Astrocyte (in vitro differentiated cells and primary cell): Measurements from ENCODE around the gene CDC42BPA. TPM values are rescaled to one million over a fixed set of nuclear protein-coding genes. Genes with fewer than 3 reads are reported as not detected.

Experiments used
- DNase-seq: peaks from one replicate; pipeline ENCODE4 v3.0.0-alpha.2; 2010; ENCODE audit warnings: low read depth
- FAIRE-seq: peaks from 2 replicates; lab custom pipeline; 2011; peaks lifted over from hg19 to GRCh38; lab: Jason Lieb, UNC
- H2AFZ ChIP-seq: 2 replicates; pipeline ENCODE4 v1.6.0; 2012; ENCODE audit warnings: low read depth, low read length, inconsistent platforms
- H3K27ac ChIP-seq: 2 replicates; pipeline ENCODE4 v1.5.1; 2011; ENCODE audit warnings: low read depth, low read length, inconsistent platforms
- H3K27me3 ChIP-seq: 2 replicates; pipeline ENCODE4 v1.6.0; 2011; ENCODE audit warnings: low read length, inconsistent platforms; ENCODE audit not compliant: insufficient read depth
- H3K36me3 ChIP-seq: 2 replicates; pipeline ENCODE4 v1.5.1; 2011; ENCODE audit warnings: low read length, inconsistent platforms; ENCODE audit not compliant: insufficient read depth
- H3K4me1 ChIP-seq: 2 replicates; pipeline ENCODE4 v1.5.1; 2011; ENCODE audit warnings: low read length, inconsistent platforms; ENCODE audit not compliant: insufficient read depth
- H3K4me2 ChIP-seq: 2 replicates; pipeline ENCODE4 v1.6.0; 2012; ENCODE audit warnings: low read length, inconsistent platforms
- H3K4me3 ChIP-seq: 2 replicates; pipeline ENCODE4 v1.5.1; 2011; ENCODE audit warnings: low read depth, mild to moderate bottlenecking, low read length, inconsistent platforms; ENCODE audit not compliant: insufficient read depth
- H3K79me2 ChIP-seq: 2 replicates; pipeline ENCODE4 v1.6.0; 2012; ENCODE audit warnings: mild to moderate bottlenecking, low read length, inconsistent platforms; ENCODE audit not compliant: insufficient read depth
- H3K9ac ChIP-seq: 2 replicates; pipeline ENCODE4 v1.6.0; 2012; ENCODE audit warnings: mild to moderate bottlenecking, low read length, inconsistent platforms
- H3K9me3 ChIP-seq: 2 replicates; pipeline ENCODE4 v1.5.1; 2012; ENCODE audit warnings: low read depth, mild to moderate bottlenecking, low read length, inconsistent platforms; ENCODE audit not compliant: insufficient read depth
- H4K20me1 ChIP-seq: 2 replicates; pipeline ENCODE4 v1.6.0; 2012; ENCODE audit warnings: low read length, inconsistent platforms; ENCODE audit not compliant: insufficient read depth
- H3K27ac Mint-ChIP-seq: one replicate; pipeline ENCODE4 v1.8.0; 2021; ENCODE audit warnings: mild to moderate bottlenecking, mixed read lengths; ENCODE audit not compliant: unreplicated experiment
- H3K27me3 Mint-ChIP-seq: one replicate; pipeline ENCODE4 v1.8.0; 2021; ENCODE audit warnings: low read depth, mixed read lengths; ENCODE audit not compliant: unreplicated experiment
- H3K36me3 Mint-ChIP-seq: one replicate; pipeline ENCODE4 v1.8.0; 2021; ENCODE audit warnings: low read depth, mixed read lengths; ENCODE audit not compliant: unreplicated experiment
- H3K4me1 Mint-ChIP-seq: one replicate; pipeline ENCODE4 v1.8.0; 2021; ENCODE audit warnings: low read depth, mixed read lengths; ENCODE audit not compliant: unreplicated experiment
- H3K4me3 Mint-ChIP-seq: one replicate; pipeline ENCODE4 v1.8.0; 2021; ENCODE audit warnings: mild to moderate bottlenecking, moderate library complexity, mixed read lengths; ENCODE audit not compliant: unreplicated experiment
- H3K9me3 Mint-ChIP-seq: one replicate; pipeline ENCODE4 v1.8.0; 2021; ENCODE audit warnings: mild to moderate bottlenecking, mixed read lengths; ENCODE audit not compliant: unreplicated experiment
- CTCF ChIP-seq: IDR thresholded peaks from 2 replicates; pipeline ENCODE4 v1.5.1; 2011; ENCODE audit warnings: low read depth, mild to moderate bottlenecking, inconsistent platforms, low read length, moderate library complexity; ENCODE audit not compliant: insufficient read depth
- EZH2 ChIP-seq: IDR thresholded peaks from 2 replicates; pipeline ENCODE4 v1.6.1; 2012; ENCODE audit warnings: mild to moderate bottlenecking, low read length, inconsistent platforms; ENCODE audit not compliant: insufficient read depth
- total RNA-seq: library from RNA; stranded (reverse); gene quantifications from 2 replicates; pipeline ENCODE4 v1.2.1, GENCODE V29; 2021

Gene CDC42BPA
- total RNA-seq, 1 donor from 2014 or later = 34.5 TPM

GRCh38 chr1:227215863-227216510, 102.3 kb downstream of the CDC42BPA start:
- peaks cover 20% of the 10 kb centered on the region for H4K20me1 ChIP-seq
- no peaks in the 10 kb centered on the region for H3K36me3 ChIP-seq
- H3K36me3 Mint-ChIP-seq = peaks cover under 1% of the 10 kb centered on the region
- peaks cover 27% of the 10 kb centered on the region for H3K79me2 ChIP-seq
- FAIRE-seq = no peak
- DNase-seq = peak; percentile 36
- H3K9ac ChIP-seq = no peak overlapping the region
- peaks cover 2% of the 10 kb centered on the region for H3K4me1 Mint-ChIP-seq
- no peak overlapping the region for H3K4me3 Mint-ChIP-seq
- H3K9me3 Mint-ChIP-seq = no peaks in the 10 kb centered on the region
- no peak overlapping the region for H3K4me2 ChIP-seq
- H3K9me3 ChIP-seq = no peaks in the 10 kb centered on the region
- H2AFZ ChIP-seq = no peak overlapping the region
- TF ChIP-seq EZH2 (no peak), CTCF (no peak)
- H3K27me3 Mint-ChIP-seq = no peaks in the 10 kb centered on the region
- H3K27ac ChIP-seq = no peak overlapping the region
- no peaks in the 10 kb centered on the region for H3K4me1 ChIP-seq
- no peak overlapping the region for H3K4me3 ChIP-seq
- H3K27me3 ChIP-seq = no peaks in the 10 kb centered on the region
- H3K27ac Mint-ChIP-seq = no peak overlapping the region

- Mint-ChIP-seq H3K36me3 (peaks cover 3% of the 10 kb centered on the region), H3K4me3 (no peak overlapping the region), H3K9me3 (no peaks in the 10 kb centered on the region), H3K27ac (no peak overlapping the region), H3K27me3 (no peaks in the 10 kb centered on the region), H3K4me1 (peaks cover 2% of the 10 kb centered on the region)
- H3K27me3 ChIP-seq = no peaks in the 10 kb centered on the region
- peaks cover 20% of the 10 kb centered on the region for H3K79me2 ChIP-seq
- no peaks in the 10 kb centered on the region for H3K36me3 ChIP-seq
- no peak overlapping the region for H3K9ac ChIP-seq
- H3K27ac ChIP-seq = no peak overlapping the region
- H3K9me3 ChIP-seq = no peaks in the 10 kb centered on the region
- peaks cover 8% of the 10 kb centered on the region for H4K20me1 ChIP-seq
- no peak for FAIRE-seq
- H3K4me2 ChIP-seq = no peak overlapping the region
- no peak for TF ChIP-seq EZH2
- no peak for TF ChIP-seq CTCF
- no peak for DNase-seq
- no peaks in the 10 kb centered on the region for H3K4me1 ChIP-seq
- no peak overlapping the region for H2AFZ ChIP-seq
- no peak overlapping the region for H3K4me3 ChIP-seq
Measured at GRCh38 chr1:227214207-227214606, 104.1 kb downstream of the CDC42BPA start.

- H3K4me3 Mint-ChIP-seq = no peak overlapping the region
- Histone ChIP-seq H3K9me3 (no peaks in the 10 kb centered on the region), H3K4me1 (no peaks in the 10 kb centered on the region), H3K36me3 (no peaks in the 10 kb centered on the region), H3K4me3 (no peak overlapping the region), H3K4me2 (no peak overlapping the region), H3K27me3 (no peaks in the 10 kb centered on the region), H3K79me2 (peaks cover 20% of the 10 kb centered on the region), H4K20me1 (peaks cover 3% of the 10 kb centered on the region), H3K9ac (no peak overlapping the region), H3K27ac (no peak overlapping the region), H2AFZ (no peak overlapping the region)
- H3K27ac Mint-ChIP-seq = no peak overlapping the region
- TF ChIP-seq EZH2 (no peak), CTCF (no peak)
- no peaks in the 10 kb centered on the region for H3K27me3 Mint-ChIP-seq
- FAIRE-seq (no peak), DNase-seq (no peak)
- H3K9me3 Mint-ChIP-seq = no peaks in the 10 kb centered on the region
- peaks cover 2% of the 10 kb centered on the region for H3K4me1 Mint-ChIP-seq
- H3K36me3 Mint-ChIP-seq = peaks cover 4% of the 10 kb centered on the region
Measured at GRCh38 chr1:227213426-227213825, 104.9 kb downstream of the CDC42BPA start.
